ENCODE measurements around the gene PTPRT. TPM values are rescaled to one million over a fixed set of nuclear protein-coding genes. Genes with fewer than 3 reads are reported as not detected.

Gene PTPRT
- total RNA-seq, 1 donor from 2014 or later = not detected

- H3K27ac Mint-ChIP-seq (ENCODE audit: unreplicated experiment) = no peak overlapping the region
- no peaks in the 10 kb centered on the region for H3K27me3 Mint-ChIP-seq (ENCODE audit: unreplicated experiment)
- H3K36me3 Mint-ChIP-seq (ENCODE audit: unreplicated experiment) = no peaks in the 10 kb centered on the region
Measured at GRCh38 chr20:42587427-42587826, 602.3 kb downstream of the PTPRT start.

GRCh38 chr20:42581311-42581710 lies 608.4 kb downstream of the PTPRT start:
- Mint-ChIP-seq H3K36me3 (ENCODE audit: unreplicated experiment) (no peaks in the 10 kb centered on the region), H3K27ac (ENCODE audit: unreplicated experiment) (no peak overlapping the region), H3K27me3 (ENCODE audit: unreplicated experiment) (no peaks in the 10 kb centered on the region), H3K4me3 (ENCODE audit: unreplicated experiment) (no peak overlapping the region), H3K4me1 (ENCODE audit: unreplicated experiment) (no peaks in the 10 kb centered on the region), H3K9me3 (ENCODE audit: unreplicated experiment) (peaks cover 22% of the 10 kb centered on the region)
- DNase-seq (ENCODE audit: extremely low spot score, unreplicated experiment) = no peak
- TF ChIP-seq, protein P1, sequence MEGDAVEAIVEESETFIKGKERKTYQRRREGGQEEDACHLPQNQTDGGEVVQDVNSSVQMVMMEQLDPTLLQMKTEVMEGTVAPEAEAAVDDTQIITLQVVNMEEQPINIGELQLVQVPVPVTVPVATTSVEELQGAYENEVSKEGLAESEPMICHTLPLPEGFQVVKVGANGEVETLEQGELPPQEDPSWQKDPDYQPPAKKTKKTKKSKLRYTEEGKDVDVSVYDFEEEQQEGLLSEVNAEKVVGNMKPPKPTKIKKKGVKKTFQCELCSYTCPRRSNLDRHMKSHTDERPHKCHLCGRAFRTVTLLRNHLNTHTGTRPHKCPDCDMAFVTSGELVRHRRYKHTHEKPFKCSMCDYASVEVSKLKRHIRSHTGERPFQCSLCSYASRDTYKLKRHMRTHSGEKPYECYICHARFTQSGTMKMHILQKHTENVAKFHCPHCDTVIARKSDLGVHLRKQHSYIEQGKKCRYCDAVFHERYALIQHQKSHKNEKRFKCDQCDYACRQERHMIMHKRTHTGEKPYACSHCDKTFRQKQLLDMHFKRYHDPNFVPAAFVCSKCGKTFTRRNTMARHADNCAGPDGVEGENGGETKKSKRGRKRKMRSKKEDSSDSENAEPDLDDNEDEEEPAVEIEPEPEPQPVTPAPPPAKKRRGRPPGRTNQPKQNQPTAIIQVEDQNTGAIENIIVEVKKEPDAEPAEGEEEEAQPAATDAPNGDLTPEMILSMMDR (IDR thresholded peaks at IDR 0.05) = no peak

More at GRCh38 chr20:42587427-42587826, 602.3 kb downstream of the PTPRT start:
- Mint-ChIP-seq H3K4me3 (ENCODE audit: unreplicated experiment) (no peak overlapping the region), H3K4me1 (ENCODE audit: unreplicated experiment) (no peaks in the 10 kb centered on the region), H3K9me3 (ENCODE audit: unreplicated experiment) (peaks cover 16% of the 10 kb centered on the region)
- DNase-seq (ENCODE audit: extremely low spot score, unreplicated experiment) = no peak
- TF ChIP-seq, protein P1 (IDR thresholded peaks at IDR 0.05) = no peak

GRCh38 chr20:42576167-42576566 lies 613.5 kb downstream of the PTPRT start:
- DNase-seq (ENCODE audit: extremely low spot score, unreplicated experiment) = peak; percentile 42
- Mint-ChIP-seq H3K4me1 (ENCODE audit: unreplicated experiment) (no peaks in the 10 kb centered on the region), H3K9me3 (ENCODE audit: unreplicated experiment) (peaks cover 12% of the 10 kb centered on the region), H3K36me3 (ENCODE audit: unreplicated experiment) (no peaks in the 10 kb centered on the region), H3K27ac (ENCODE audit: unreplicated experiment) (no peak overlapping the region), H3K4me3 (ENCODE audit: unreplicated experiment) (no peak overlapping the region), H3K27me3 (ENCODE audit: unreplicated experiment) (no peaks in the 10 kb centered on the region)
- TF ChIP-seq, protein P1 (IDR thresholded peaks at IDR 0.05) = no peak

- Mint-ChIP-seq H3K27ac (ENCODE audit: unreplicated experiment) (no peak overlapping the region), H3K36me3 (ENCODE audit: unreplicated experiment) (no peaks in the 10 kb centered on the region), H3K27me3 (ENCODE audit: unreplicated experiment) (no peaks in the 10 kb centered on the region), H3K4me3 (ENCODE audit: unreplicated experiment) (no peak overlapping the region), H3K9me3 (ENCODE audit: unreplicated experiment) (peaks cover 25% of the 10 kb centered on the region), H3K4me1 (ENCODE audit: unreplicated experiment) (no peaks in the 10 kb centered on the region)
- no peak for DNase-seq (ENCODE audit: extremely low spot score, unreplicated experiment)
- TF ChIP-seq, protein P1 (IDR thresholded peaks at IDR 0.05) = no peak
Measured at GRCh38 chr20:42572320-42573016, 617.2 kb downstream of the PTPRT start.

DNA sequence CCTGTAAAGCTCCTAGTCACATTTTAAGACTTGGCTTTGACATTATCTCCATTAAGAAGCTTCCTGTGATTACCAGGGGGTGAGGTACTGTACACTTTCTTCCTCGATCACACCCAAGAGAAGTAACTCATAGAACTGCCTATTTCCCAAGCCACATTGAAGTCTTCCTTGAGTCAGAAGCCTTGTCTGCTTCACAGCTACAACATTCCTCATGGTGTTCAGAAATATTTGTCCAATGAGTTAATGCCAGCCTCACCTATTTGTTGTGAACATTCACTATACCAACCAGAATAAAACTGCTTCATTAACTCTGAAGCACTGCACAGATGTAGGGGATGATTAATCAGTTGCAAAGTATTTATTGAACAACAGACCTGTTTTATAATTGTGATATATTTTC lies 622.3 kb downstream of the PTPRT start:
- H3K4me1 Mint-ChIP-seq (ENCODE audit: unreplicated experiment) = no peaks in the 10 kb centered on the region
- TF ChIP-seq, protein P1 (IDR thresholded peaks at IDR 0.05) = no peak
- H3K9me3 Mint-ChIP-seq (ENCODE audit: unreplicated experiment) = peaks cover 33% of the 10 kb centered on the region
- DNase-seq (ENCODE audit: extremely low spot score, unreplicated experiment) = no peak
- no peaks in the 10 kb centered on the region for H3K36me3 Mint-ChIP-seq (ENCODE audit: unreplicated experiment)
- no peak overlapping the region for H3K4me3 Mint-ChIP-seq (ENCODE audit: unreplicated experiment)
- H3K27me3 Mint-ChIP-seq (ENCODE audit: unreplicated experiment) = no peaks in the 10 kb centered on the region
- no peak overlapping the region for H3K27ac Mint-ChIP-seq (ENCODE audit: unreplicated experiment)
